Gastrocnemius medialis (tissue), 4 donors: ENCODE data around the gene PCLO.

ENCODE experiments used
- POLR2A ChIP-seq, 2 donors: fragments of 450-650 bp; IDR thresholded peaks; one replicate each; pipeline ENCODE4 v1.6.1; 2017; ENCODE audit warnings: antibody characterized with exemption in 2 of 2, mild to moderate bottlenecking in 2 of 2, moderate library complexity in 2 of 2
- TF ChIP-seq, protein P1 (sequence below), 5 experiments: fragments of 450-650 bp in 3 of 5; fragments of 200-600 bp in 2 of 5; sonication (generic) in 2 of 5; IDR thresholded peaks in 4 of 5; conservative IDR thresholded peaks in 1 of 5; 1 replicate in 4 of 5; 2 replicates in 1 of 5; pipeline ENCODE4 v1.5.1; 2016 to 2019; ENCODE audit warnings: antibody characterized with exemption in 5 of 5, mild to moderate bottlenecking in 3 of 5, moderate library complexity in 3 of 5

DNA sequence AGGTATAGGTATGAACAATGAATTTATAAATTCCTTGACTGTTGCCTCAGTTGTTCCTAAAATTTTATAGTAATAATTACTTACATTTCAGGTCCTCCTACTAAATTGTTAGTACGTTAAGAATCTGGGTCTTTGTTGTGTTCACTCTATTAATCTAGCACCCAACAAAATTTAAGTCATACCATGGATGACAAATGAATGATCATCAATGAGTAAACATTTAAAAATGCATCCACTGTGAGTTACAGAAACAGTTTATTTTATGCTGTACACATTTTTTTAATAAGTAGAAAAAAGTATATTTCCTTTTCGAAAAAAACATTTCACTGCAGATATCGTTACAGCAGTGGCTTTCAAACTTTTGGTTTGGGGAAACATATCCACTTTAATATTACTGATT is 265.2 kb downstream of the PCLO start:
- no peak for TF ChIP-seq POLR2A (IDR thresholded peaks at IDR 0.05)
- TF ChIP-seq, protein P1, sequence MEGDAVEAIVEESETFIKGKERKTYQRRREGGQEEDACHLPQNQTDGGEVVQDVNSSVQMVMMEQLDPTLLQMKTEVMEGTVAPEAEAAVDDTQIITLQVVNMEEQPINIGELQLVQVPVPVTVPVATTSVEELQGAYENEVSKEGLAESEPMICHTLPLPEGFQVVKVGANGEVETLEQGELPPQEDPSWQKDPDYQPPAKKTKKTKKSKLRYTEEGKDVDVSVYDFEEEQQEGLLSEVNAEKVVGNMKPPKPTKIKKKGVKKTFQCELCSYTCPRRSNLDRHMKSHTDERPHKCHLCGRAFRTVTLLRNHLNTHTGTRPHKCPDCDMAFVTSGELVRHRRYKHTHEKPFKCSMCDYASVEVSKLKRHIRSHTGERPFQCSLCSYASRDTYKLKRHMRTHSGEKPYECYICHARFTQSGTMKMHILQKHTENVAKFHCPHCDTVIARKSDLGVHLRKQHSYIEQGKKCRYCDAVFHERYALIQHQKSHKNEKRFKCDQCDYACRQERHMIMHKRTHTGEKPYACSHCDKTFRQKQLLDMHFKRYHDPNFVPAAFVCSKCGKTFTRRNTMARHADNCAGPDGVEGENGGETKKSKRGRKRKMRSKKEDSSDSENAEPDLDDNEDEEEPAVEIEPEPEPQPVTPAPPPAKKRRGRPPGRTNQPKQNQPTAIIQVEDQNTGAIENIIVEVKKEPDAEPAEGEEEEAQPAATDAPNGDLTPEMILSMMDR (IDR thresholded peaks at IDR 0.05 in 4 of 5, conservative IDR thresholded peaks at IDR 0.05 in 1 of 5), result no peak
